Stimulated activated CD8-positive, alpha-beta memory T cell treated with anti-CD3 and anti-CD28 coated beads, Interleukin-7, amount 100 ng/mL, for 4 hours (primary cell): ENCODE data around the gene GRK2.

ENCODE experiments used
- DNase-seq, 2 donors: peaks; one replicate each; pipeline ENCODE4 v3.0.0-alpha.2; 2020; ENCODE audit warnings: low read depth in 2 of 2

The GRK2 gene

GRCh38 chr11:67270256-67271204 lies 4.3 kb downstream of the GRK2 start:
- no peak for DNase-seq

- no peak for DNase-seq
Measured at GRCh38 chr11:67271205-67271540, 4.9 kb downstream of the GRK2 start.

GRCh38 chr11:67271541-67272284 lies 5.4 kb downstream of the GRK2 start:
- DNase-seq: peak in 1 of 2 donors; percentile 53

GRCh38 chr11:67272327-67273259 lies 6.3 kb downstream of the GRK2 start:
- DNase-seq: no peak

GRCh38 chr11:67273260-67273990 lies 7.2 kb downstream of the GRK2 start:
- no peak for DNase-seq

- DNase-seq: no peak
Measured at GRCh38 chr11:67274768-67275605, 8.7 kb downstream of the GRK2 start.

GRCh38 chr11:67275606-67276409 lies 9.5 kb downstream of the GRK2 start:
- DNase-seq: no peak

GRCh38 chr11:67276781-67277230 lies 10.5 kb downstream of the GRK2 start:
- no peak for DNase-seq

- peak; percentile 74 to 87 for DNase-seq
Measured at GRCh38 chr11:67277231-67277961, 11.1 kb downstream of the GRK2 start.

GRCh38 chr11:67278135-67278938 lies 12.1 kb downstream of the GRK2 start:
- DNase-seq: no peak

GRCh38 chr11:67278939-67279588 lies 12.8 kb downstream of the GRK2 start:
- no peak for DNase-seq

GRCh38 chr11:67279589-67280340 lies 13.5 kb downstream of the GRK2 start:
- no peak for DNase-seq

- no peak for DNase-seq
Measured at GRCh38 chr11:67280341-67280787, 14.1 kb downstream of the GRK2 start.

GRCh38 chr11:67280788-67281551 lies 14.7 kb downstream of the GRK2 start:
- DNase-seq: no peak

GRCh38 chr11:67281552-67282150 lies 15.4 kb downstream of the GRK2 start:
- no peak for DNase-seq
